ENCODE results near the gene PTGES. TPM values are rescaled to one million over a fixed set of nuclear protein-coding genes. Genes with fewer than 3 reads are reported as not detected.

Gene PTGES
- total and polyA plus RNA-seq, 7 donors: 0.32 to 0.68 (median 0.40) TPM

- no peaks in the 10 kb centered on the region for H3K4me1 ChIP-seq
- H3K27ac ChIP-seq: no peak overlapping the region
- WGBS, 3 donors: 78 to 82% (median 80%) methylated on average over 31 of the region's 31 CpGs
- DNase-seq (no peak), ATAC-seq (no peak)
- peaks cover 0 to 29% (median 3%) of the 10 kb centered on the region in 3 donors for H3K27me3 ChIP-seq (ENCODE audit: insufficient read depth in 3 of 3, low read length in 2 of 3)
- TF ChIP-seq CTCF (IDR thresholded peaks at IDR 0.05): no peak
- no peaks in the 10 kb centered on the region for H3K36me3 ChIP-seq (ENCODE audit: insufficient read depth in 1 of 2, low read depth in 1 of 2)
- no peak overlapping the region for H3K4me3 ChIP-seq
- intact Hi-C loops (cut with DNase I): no loop called here
- H3K9me3 ChIP-seq: no peaks in the 10 kb centered on the region
Observed at GRCh38 chr9:129720181-129720864, 32.5 kb downstream of the PTGES start.

GRCh38 chr9:129719135-129719534, 33.7 kb downstream of the PTGES start:
- ATAC-seq (no peak), DNase-seq (no peak)
- Histone ChIP-seq H3K36me3 (ENCODE audit: insufficient read depth in 1 of 2, low read depth in 1 of 2) (no peaks in the 10 kb centered on the region), H3K27ac (no peak overlapping the region), H3K27me3 (ENCODE audit: insufficient read depth in 3 of 3, low read length in 2 of 3) (peaks cover 0 to 41% (median 3%) of the 10 kb centered on the region in 3 donors), H3K4me3 (no peak overlapping the region), H3K4me1 (no peaks in the 10 kb centered on the region), H3K9me3 (no peaks in the 10 kb centered on the region)
- TF ChIP-seq CTCF (IDR thresholded peaks at IDR 0.05): no peak
- intact Hi-C loops (cut with DNase I): no loop called here
- WGBS, 3 donors: 52 to 70% (median 61%) methylated on average over 36 to 38 of the region's 38 CpGs

- intact Hi-C loops (cut with DNase I): no loop called here
- peaks cover 0 to 46% (median 3%) of the 10 kb centered on the region in 3 donors for H3K27me3 ChIP-seq (ENCODE audit: insufficient read depth in 3 of 3, low read length in 2 of 3)
- H3K4me1 ChIP-seq: no peaks in the 10 kb centered on the region
- H3K4me3 ChIP-seq: no peak overlapping the region
- TF ChIP-seq CTCF (IDR thresholded peaks at IDR 0.05): no peak
- DNase-seq: no peak
- WGBS, 3 donors: 60 to 67% (median 62%) methylated on average over 5 of the region's 5 CpGs
- no peak overlapping the region for H3K27ac ChIP-seq
- no peaks in the 10 kb centered on the region for H3K9me3 ChIP-seq
- ATAC-seq: no peak
- no peaks in the 10 kb centered on the region for H3K36me3 ChIP-seq (ENCODE audit: insufficient read depth in 1 of 2, low read depth in 1 of 2)
Observed at GRCh38 chr9:129718647-129719046, 34.2 kb downstream of the PTGES start.

- Histone ChIP-seq H3K27me3 (ENCODE audit: insufficient read depth in 3 of 3, low read length in 2 of 3) (peaks cover 0 to 52% (median 5%) of the 10 kb centered on the region in 3 donors), H3K4me1 (no peaks in the 10 kb centered on the region), H3K36me3 (ENCODE audit: insufficient read depth in 1 of 2, low read depth in 1 of 2) (no peaks in the 10 kb centered on the region), H3K27ac (no peak overlapping the region), H3K9me3 (no peaks in the 10 kb centered on the region), H3K4me3 (no peak overlapping the region)
- intact Hi-C loops (cut with DNase I): no loop called here
- 77 to 88% (median 79%) methylated on average over 3 to 5 of the region's 5 CpGs for WGBS, 3 donors
- DNase-seq: no peak
- no peak for TF ChIP-seq CTCF (IDR thresholded peaks at IDR 0.05)
- ATAC-seq: no peak
Observed at GRCh38 chr9:129717991-129718390, 34.9 kb downstream of the PTGES start.

- 47 to 61% (median 50%) methylated on average over 5 of the region's 5 CpGs for WGBS, 3 donors
- Histone ChIP-seq H3K27ac (no peak overlapping the region), H3K27me3 (ENCODE audit: insufficient read depth in 3 of 3, low read length in 2 of 3) (peaks cover 0 to 64% (median 5%) of the 10 kb centered on the region in 3 donors), H3K36me3 (ENCODE audit: insufficient read depth in 1 of 2, low read depth in 1 of 2) (no peaks in the 10 kb centered on the region), H3K4me3 (no peak overlapping the region), H3K9me3 (no peaks in the 10 kb centered on the region), H3K4me1 (no peaks in the 10 kb centered on the region)
- DNase-seq (no peak), ATAC-seq (no peak)
- intact Hi-C loops (cut with DNase I): no loop called here
- no peak for TF ChIP-seq CTCF (IDR thresholded peaks at IDR 0.05)
Observed at GRCh38 chr9:129716091-129716490, 36.8 kb downstream of the PTGES start.

Measured in psoas muscle (tissue), 8 donors.